CD4-positive, alpha-beta T cell treated with Interleukin-15 for 4 hours (primary cell): ENCODE measurements around the gene MMD.

ENCODE experiments used
- DNase-seq: peaks from one replicate; pipeline ENCODE4 v3.0.0-alpha.2; 2020; ENCODE audit warnings: low spot score

The MMD gene

GRCh38 chr17:55348749-55349354 lies 72.8 kb downstream of the MMD start:
- DNase-seq, result peak; percentile 47

GRCh38 chr17:55347341-55347740 lies 74.3 kb downstream of the MMD start:
- DNase-seq, result no peak

DNA sequence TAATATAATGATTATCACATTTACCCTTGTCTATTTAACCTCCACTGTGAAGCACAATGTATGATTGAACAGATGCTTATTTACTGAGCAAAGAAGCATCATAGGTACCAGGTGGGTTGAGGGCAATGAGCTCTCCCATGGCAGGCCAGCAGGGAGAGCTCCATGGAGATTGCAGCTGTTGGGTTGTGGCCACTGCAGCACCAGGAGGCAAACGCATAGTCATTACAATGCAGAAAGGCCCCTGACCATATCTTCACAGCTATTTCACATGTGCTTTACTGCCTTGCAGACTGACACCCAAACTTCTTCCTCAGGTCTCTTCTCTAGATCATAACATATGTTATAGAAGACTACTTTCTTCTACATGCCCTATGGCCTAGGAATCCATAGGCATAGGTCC lies 75.0 kb downstream of the MMD start:
- DNase-seq, result no peak

- no peak for DNase-seq
These were observed 76.5 kb downstream of the MMD start for GRCh38 chr17:55345132-55345531.

DNA sequence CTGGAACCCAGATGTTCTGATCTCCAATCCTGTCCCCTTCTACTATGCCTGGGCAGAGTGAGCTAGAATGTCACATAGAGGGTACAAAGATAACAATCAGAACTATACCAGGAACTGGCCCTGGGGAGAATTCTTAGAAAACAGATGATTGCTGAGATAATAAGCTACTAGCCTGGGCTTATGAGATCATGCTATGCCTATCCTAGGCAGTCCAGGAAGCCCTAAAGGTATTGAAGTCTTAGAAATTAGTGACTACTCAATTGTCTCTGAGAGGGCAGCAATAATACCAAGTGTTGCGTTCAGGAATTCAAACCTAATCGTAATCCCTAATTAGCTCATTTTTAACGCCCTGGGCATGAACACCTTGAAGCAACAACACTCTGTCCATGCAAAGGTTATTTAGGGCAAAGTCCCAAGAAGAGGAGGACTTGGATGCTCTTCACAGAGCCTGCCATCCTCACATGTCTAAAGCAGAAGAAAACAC lies 77.1 kb downstream of the MMD start:
- DNase-seq, result peak; percentile 87

DNA sequence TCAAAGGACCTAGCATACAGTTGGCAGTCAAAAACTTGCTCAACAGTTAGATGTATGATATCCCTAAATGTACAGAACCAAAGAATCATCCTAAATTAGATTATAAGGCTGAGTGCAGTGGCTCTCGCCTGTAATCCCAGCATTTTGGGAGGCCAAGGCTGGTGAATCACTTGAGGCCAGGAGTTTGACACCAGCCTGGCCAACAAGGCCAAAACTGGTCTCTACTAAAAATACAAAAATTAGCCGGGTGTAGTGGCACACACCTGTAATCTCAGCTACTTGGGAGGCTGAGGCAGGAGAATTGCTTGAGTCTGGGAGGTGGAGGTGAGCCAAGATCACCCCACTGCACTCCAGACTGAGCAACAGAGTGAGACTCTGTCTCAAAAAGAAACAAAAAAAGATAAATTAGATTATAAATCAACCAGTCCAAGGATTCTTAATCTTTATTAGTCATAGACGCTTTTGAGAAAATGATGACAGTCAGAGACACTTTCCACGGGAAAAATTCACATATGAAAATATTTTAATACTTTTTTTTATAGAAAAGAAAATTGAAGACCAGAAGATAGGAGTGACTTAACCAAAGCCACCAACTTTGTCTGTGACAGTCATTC lies 77.6 kb downstream of the MMD start:
- no peak for DNase-seq

DNA sequence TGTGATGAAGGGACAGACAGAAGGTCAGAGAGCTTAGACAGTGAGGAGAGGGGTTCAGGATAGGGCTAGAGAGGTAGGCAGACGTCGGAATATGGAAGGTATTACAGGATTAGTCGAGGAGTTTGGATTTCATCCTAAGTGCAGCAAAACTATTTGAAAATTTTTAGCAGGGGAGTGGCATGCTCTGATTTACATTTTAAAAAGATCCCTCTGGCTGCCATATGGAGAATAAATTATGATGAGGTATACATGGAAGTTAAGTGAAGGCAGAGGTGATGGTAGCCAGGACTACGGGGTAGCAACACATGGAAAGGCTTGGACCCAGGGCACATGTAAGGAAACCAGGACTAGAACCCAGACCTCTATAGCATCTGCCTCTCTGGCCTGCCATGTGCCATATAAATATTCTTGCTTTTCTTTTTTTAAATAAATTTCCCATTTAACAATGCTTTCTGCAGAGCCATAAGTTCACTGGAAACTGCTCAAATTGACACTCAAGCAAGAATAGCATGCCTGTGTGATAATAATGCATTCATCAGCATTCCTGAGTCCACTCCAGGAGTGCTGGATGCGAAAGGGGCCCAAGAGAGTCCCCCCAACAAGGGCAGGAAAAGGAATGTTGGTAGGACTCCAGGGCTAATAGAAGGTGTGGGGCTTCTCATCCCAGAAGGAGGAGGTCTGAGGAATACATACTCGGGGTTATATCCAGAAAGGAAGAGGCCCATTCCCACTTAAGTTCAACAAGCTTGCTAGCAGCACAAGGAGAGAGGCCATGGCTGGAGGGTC lies 78.6 kb downstream of the MMD start:
- DNase-seq, result no peak
